Measurements from ENCODE around the gene IRAK2. TPM values are rescaled to one million over a fixed set of nuclear protein-coding genes. Genes with fewer than 3 reads are reported as not detected.
"Not testable (repeated sequence)": the region's sequence is repeated elsewhere in the genome, so short reads cannot be mapped to it uniquely, and the experiment has no call there.

IRAK2 gene
- polyA plus RNA-seq, 2 donors = 6.1 to 7.1 TPM

DNA sequence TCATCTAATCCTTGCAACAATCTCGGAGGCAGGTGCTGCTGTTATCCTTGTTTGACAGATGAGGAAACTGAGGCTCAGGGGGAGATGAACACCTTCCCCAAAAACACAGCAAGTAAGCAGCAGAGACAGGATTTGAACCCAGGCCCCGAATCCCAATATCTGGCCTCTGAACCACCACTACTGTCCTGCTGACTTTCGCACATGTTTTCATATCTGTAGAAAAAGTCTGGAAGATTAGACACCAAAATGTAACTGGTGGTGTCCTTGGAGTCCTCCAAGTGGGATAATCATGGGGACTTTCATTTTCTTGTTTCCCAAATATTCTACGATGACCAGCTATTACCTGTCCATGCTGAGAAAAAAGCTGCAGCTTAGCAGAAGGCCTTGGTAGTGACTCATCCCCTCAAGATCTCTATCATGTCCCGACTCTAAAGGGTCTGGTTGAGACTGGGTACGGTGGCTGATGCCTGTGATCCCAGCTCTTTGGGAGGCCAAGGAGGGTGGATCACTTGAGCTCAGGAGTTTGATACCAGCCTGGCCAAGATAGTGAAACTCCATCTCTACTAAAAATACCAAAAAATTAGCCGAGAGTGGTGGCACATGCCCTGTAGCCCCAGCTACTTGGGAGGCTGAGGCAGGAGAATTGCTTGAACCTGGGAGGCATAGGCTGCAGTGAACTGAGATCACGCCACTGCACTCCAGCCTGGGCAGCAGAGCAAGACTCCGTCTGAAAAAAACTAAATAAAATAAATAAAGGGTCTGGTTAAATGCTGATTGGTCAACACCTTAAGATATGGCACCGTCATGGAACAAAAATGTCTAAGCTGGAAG is 8.6 kb downstream of the IRAK2 start:
- Histone ChIP-seq H3K4me1 (ENCODE audit: control insufficient read depth in 2 of 2, insufficient read depth in 2 of 2, low read length in 1 of 2) (peaks cover 0 to 2% of the 10 kb centered on the region in 2 donors), H3K9me3 (ENCODE audit: control insufficient read depth in 2 of 2, insufficient read depth in 1 of 2, low read depth in 1 of 2, low read length in 1 of 2) (peaks cover 0 to 2% of the 10 kb centered on the region in 2 donors), H3K27ac (ENCODE audit: low read depth in 2 of 2, low read length in 1 of 2) (peak overlapping the region in 1 of 2 donors; percentile 42), H3K4me3 (ENCODE audit: low read depth in 1 of 2, low read length in 2 of 2) (no peak overlapping the region), H3K36me3 (ENCODE audit: control insufficient read depth in 2 of 2, insufficient read depth in 2 of 2, low read length in 1 of 2) (peaks cover 0 to 3% of the 10 kb centered on the region in 2 donors), H3K27me3 (ENCODE audit: control insufficient read depth in 1 of 2, insufficient read depth in 2 of 2, low read length in 2 of 2) (no peaks in the 10 kb centered on the region)
- 82 to 87% methylated on average over 10 of the region's 10 CpGs for WGBS, 2 donors

DNA sequence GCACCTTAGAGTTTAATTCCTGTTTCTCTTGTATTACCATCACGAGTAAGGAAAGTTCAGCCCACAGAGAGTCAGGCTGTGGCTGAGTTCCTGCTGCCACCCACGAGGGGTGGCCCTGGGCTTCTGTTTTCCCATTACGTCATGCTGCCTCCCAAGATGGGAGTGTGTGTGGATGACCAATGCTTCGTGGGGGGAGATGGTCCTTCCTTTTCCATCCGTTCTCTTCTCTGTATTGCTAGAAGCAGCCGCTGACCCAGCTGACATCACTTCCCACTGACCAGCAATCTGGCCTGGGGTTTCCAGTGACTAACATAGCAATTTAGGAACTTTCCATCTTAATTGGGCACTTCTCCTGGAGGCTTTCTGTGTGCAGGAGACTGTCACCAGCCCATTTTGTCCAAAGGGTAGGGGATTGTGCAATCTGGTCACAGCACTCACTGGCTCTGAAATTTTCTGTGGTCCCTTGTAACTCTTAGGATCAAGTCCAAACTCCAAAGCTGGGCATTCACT is 9.3 kb downstream of the IRAK2 start:
- peaks cover 0 to 5% of the 10 kb centered on the region in 2 donors for H3K36me3 ChIP-seq (ENCODE audit: control insufficient read depth in 2 of 2, insufficient read depth in 2 of 2, low read length in 1 of 2)
- H3K4me1 ChIP-seq (ENCODE audit: control insufficient read depth in 2 of 2, insufficient read depth in 2 of 2, low read length in 1 of 2) = peaks cover 0 to 2% of the 10 kb centered on the region in 2 donors
- H3K27me3 ChIP-seq (ENCODE audit: control insufficient read depth in 1 of 2, insufficient read depth in 2 of 2, low read length in 2 of 2) = no peaks in the 10 kb centered on the region
- peak overlapping the region in 1 of 2 donors; percentile 45 for H3K27ac ChIP-seq (ENCODE audit: low read depth in 2 of 2, low read length in 1 of 2)
- H3K4me3 ChIP-seq (ENCODE audit: low read depth in 1 of 2, low read length in 2 of 2) = no peak overlapping the region
- WGBS, 2 donors = 50 to 54% methylated on average over 6 of the region's 6 CpGs
- no peaks in the 10 kb centered on the region for H3K9me3 ChIP-seq (ENCODE audit: control insufficient read depth in 2 of 2, insufficient read depth in 1 of 2, low read depth in 1 of 2, low read length in 1 of 2)

DNA sequence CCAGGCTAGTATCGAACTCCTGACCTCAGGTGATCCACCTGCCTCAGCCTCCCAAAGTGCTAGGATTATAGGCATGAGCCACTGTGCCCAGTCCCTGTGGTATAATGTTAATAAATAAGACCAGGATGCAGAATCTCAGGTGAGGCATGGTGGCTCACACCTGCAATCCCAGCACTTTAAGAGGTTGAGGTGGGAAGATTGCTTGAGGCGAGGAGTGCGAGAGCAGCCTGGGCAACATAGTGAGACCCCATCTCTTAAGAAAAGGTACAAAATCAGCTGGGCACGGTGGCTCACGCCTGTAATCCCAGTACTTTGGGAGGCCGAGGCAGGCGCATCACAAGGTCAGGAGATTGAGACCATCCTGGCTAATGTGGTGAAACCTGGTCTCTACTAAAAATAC is 10.6 kb downstream of the IRAK2 start:
- H3K4me3 ChIP-seq (ENCODE audit: low read depth in 1 of 2, low read length in 2 of 2); H3K27me3 ChIP-seq (ENCODE audit: control insufficient read depth in 1 of 2, insufficient read depth in 2 of 2, low read length in 2 of 2); H3K27ac ChIP-seq (ENCODE audit: low read depth in 2 of 2, low read length in 1 of 2); H3K36me3 ChIP-seq (ENCODE audit: control insufficient read depth in 2 of 2, insufficient read depth in 2 of 2, low read length in 1 of 2); H3K4me1 ChIP-seq (ENCODE audit: control insufficient read depth in 2 of 2, insufficient read depth in 2 of 2, low read length in 1 of 2); H3K9me3 ChIP-seq (ENCODE audit: control insufficient read depth in 2 of 2, insufficient read depth in 1 of 2, low read depth in 1 of 2, low read length in 1 of 2): not testable (repeated sequence)
- WGBS, 2 donors = 98 to 99% methylated on average over 7 of the region's 7 CpGs

DNA sequence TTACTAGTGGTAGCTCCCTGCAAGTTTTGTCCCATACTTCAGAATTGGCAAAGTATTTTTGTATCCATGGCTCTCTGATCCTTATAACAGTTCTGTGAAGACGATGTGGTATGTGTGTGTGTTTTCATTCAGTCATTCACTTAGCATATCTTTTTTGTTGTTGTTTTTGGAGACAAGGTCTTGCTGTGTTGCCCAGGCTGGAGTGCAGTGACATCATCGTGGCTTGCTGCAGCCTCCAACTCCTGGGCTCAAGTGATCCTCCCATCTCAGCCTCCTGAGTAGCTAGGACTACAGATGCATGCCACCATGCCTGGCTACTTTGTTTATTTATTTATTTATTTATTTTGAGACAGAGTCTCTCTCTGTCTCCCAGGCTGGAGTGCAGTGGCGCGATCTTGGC is 11.4 kb downstream of the IRAK2 start:
- not testable (repeated sequence) for H3K4me3 ChIP-seq (ENCODE audit: low read depth in 1 of 2, low read length in 2 of 2); H3K4me1 ChIP-seq (ENCODE audit: control insufficient read depth in 2 of 2, insufficient read depth in 2 of 2, low read length in 1 of 2); H3K27ac ChIP-seq (ENCODE audit: low read depth in 2 of 2, low read length in 1 of 2); H3K27me3 ChIP-seq (ENCODE audit: control insufficient read depth in 1 of 2, insufficient read depth in 2 of 2, low read length in 2 of 2); H3K9me3 ChIP-seq (ENCODE audit: control insufficient read depth in 2 of 2, insufficient read depth in 1 of 2, low read depth in 1 of 2, low read length in 1 of 2)
- 93 to 96% methylated on average over 4 of the region's 4 CpGs for WGBS, 2 donors
- H3K36me3 ChIP-seq (ENCODE audit: control insufficient read depth in 2 of 2, insufficient read depth in 2 of 2, low read length in 1 of 2) = peaks cover 0 to 16% of the 10 kb centered on the region in 2 donors

DNA sequence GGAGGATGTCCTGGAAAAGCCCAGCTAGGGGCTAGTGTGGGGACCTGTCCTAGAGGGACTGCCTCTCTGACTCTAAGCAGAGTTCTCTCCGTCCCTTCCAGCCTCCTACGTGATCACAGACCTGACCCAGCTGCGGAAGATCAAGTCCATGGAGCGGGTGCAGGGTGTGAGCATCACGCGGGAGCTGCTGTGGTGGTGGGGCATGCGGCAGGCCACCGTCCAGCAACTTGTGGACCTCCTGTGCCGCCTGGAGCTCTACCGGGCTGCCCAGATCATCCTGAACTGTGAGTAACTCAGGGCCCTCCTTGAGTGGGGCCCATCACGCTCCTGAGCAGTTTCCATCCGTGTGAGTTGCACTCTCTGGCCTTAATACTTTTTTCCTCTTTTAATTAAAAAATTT is 13.0 kb downstream of the IRAK2 start:
- H3K4me1 ChIP-seq (ENCODE audit: control insufficient read depth in 2 of 2, insufficient read depth in 2 of 2, low read length in 1 of 2) = peaks cover 0 to 2% of the 10 kb centered on the region in 2 donors
- no peak overlapping the region for H3K27ac ChIP-seq (ENCODE audit: low read depth in 2 of 2, low read length in 1 of 2)
- no peaks in the 10 kb centered on the region for H3K9me3 ChIP-seq (ENCODE audit: control insufficient read depth in 2 of 2, insufficient read depth in 1 of 2, low read depth in 1 of 2, low read length in 1 of 2)
- H3K27me3 ChIP-seq (ENCODE audit: control insufficient read depth in 1 of 2, insufficient read depth in 2 of 2, low read length in 2 of 2) = no peaks in the 10 kb centered on the region
- H3K36me3 ChIP-seq (ENCODE audit: control insufficient read depth in 2 of 2, insufficient read depth in 2 of 2, low read length in 1 of 2) = peaks cover 0 to 16% of the 10 kb centered on the region in 2 donors
- 86 to 89% methylated on average over 12 of the region's 12 CpGs for WGBS, 2 donors
- no peak overlapping the region for H3K4me3 ChIP-seq (ENCODE audit: low read depth in 1 of 2, low read length in 2 of 2)

DNA sequence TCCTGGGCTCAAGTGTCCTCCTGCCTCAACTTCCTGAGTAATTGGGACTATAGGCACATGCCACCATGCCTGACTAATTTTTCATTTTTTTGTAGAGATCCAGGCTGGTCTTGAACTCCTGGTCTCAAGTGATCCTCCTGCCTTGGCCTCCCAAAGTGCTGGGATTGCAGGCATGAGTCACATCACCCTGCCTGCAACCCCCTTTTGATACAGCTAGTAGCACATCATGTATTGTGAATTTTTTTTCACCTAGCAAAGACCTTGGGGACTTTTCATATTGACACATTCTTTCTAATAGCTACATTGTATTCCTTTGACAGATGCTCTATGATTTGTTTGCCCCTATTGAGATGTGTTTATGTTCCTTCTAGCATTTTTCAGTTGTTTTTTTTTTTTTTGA is 14.2 kb downstream of the IRAK2 start:
- Histone ChIP-seq H3K4me3 (ENCODE audit: low read depth in 1 of 2, low read length in 2 of 2) (no peak overlapping the region), H3K27me3 (ENCODE audit: control insufficient read depth in 1 of 2, insufficient read depth in 2 of 2, low read length in 2 of 2) (no peaks in the 10 kb centered on the region), H3K9me3 (ENCODE audit: control insufficient read depth in 2 of 2, insufficient read depth in 1 of 2, low read depth in 1 of 2, low read length in 1 of 2) (no peaks in the 10 kb centered on the region), H3K4me1 (ENCODE audit: control insufficient read depth in 2 of 2, insufficient read depth in 2 of 2, low read length in 1 of 2) (peaks cover 0 to 2% of the 10 kb centered on the region in 2 donors), H3K27ac (ENCODE audit: low read depth in 2 of 2, low read length in 1 of 2) (no peak overlapping the region), H3K36me3 (ENCODE audit: control insufficient read depth in 2 of 2, insufficient read depth in 2 of 2, low read length in 1 of 2) (peaks cover 0 to 16% of the 10 kb centered on the region in 2 donors)

DNA sequence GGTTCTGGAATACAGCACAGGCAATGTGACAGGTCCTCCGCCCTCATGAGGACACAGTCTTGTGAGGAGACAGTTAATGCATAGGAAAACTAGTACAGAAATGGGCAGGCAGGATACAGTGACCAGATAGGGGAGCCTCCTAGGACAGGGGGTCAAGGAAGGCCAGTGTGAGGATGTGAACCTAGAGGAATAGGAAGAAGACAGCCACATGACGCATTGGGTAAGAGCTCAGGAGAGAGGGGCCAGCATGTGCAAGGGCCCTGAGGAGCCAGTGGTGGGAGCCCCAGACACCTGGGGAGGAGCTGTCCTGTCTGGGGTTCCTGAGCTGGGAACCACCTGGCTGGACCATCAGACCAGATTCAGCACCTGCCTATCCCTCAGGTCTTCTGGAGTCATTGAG is 15.6 kb downstream of the IRAK2 start:
- no peaks in the 10 kb centered on the region for H3K27me3 ChIP-seq (ENCODE audit: control insufficient read depth in 1 of 2, insufficient read depth in 2 of 2, low read length in 2 of 2)
- peaks cover 0 to 2% of the 10 kb centered on the region in 2 donors for H3K4me1 ChIP-seq (ENCODE audit: control insufficient read depth in 2 of 2, insufficient read depth in 2 of 2, low read length in 1 of 2)
- H3K9me3 ChIP-seq (ENCODE audit: control insufficient read depth in 2 of 2, insufficient read depth in 1 of 2, low read depth in 1 of 2, low read length in 1 of 2) = no peaks in the 10 kb centered on the region
- no peak overlapping the region for H3K4me3 ChIP-seq (ENCODE audit: low read depth in 1 of 2, low read length in 2 of 2)
- peaks cover 4 to 16% of the 10 kb centered on the region in 2 donors for H3K36me3 ChIP-seq (ENCODE audit: control insufficient read depth in 2 of 2, insufficient read depth in 2 of 2, low read length in 1 of 2)
- no peak overlapping the region for H3K27ac ChIP-seq (ENCODE audit: low read depth in 2 of 2, low read length in 1 of 2)
- 92 to 100% methylated on average over 2 of the region's 2 CpGs for WGBS, 2 donors

DNA sequence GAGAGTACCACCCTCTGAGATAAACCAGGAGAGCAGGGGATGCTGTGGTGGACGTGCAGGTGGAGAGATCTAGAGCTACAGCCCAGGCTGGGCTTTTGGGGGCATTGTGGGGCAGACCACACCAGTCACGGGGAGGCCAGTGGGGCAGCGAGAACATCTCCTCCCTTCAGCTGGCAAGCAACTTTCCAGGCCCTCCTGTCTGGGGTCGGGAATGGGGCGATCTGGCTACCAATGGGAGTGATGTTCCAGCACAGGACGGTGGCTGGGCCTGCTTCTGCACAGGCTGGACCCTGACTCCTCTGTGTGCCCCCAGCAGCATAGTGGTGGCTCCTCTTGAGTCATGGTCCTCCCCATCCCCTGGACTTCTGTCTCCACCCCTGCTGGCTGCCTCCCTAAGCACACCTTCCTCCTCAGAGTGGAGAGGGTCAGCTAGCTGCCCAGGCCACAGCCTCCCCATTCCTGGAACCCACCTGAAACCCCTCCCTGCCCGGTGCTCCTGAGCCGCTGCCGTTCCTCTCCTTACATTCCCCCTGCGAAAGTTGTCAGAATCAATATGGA is 16.1 kb downstream of the IRAK2 start:
- H3K9me3 ChIP-seq (ENCODE audit: control insufficient read depth in 2 of 2, insufficient read depth in 1 of 2, low read depth in 1 of 2, low read length in 1 of 2) = no peaks in the 10 kb centered on the region
- H3K36me3 ChIP-seq (ENCODE audit: control insufficient read depth in 2 of 2, insufficient read depth in 2 of 2, low read length in 1 of 2) = peaks cover 4 to 16% of the 10 kb centered on the region in 2 donors
- peaks cover 0 to 2% of the 10 kb centered on the region in 2 donors for H3K4me1 ChIP-seq (ENCODE audit: control insufficient read depth in 2 of 2, insufficient read depth in 2 of 2, low read length in 1 of 2)
- H3K27me3 ChIP-seq (ENCODE audit: control insufficient read depth in 1 of 2, insufficient read depth in 2 of 2, low read length in 2 of 2) = no peaks in the 10 kb centered on the region
- H3K4me3 ChIP-seq (ENCODE audit: low read depth in 1 of 2, low read length in 2 of 2) = no peak overlapping the region
- 82 to 84% methylated on average over 10 of the region's 10 CpGs for WGBS, 2 donors
- no peak overlapping the region for H3K27ac ChIP-seq (ENCODE audit: low read depth in 2 of 2, low read length in 1 of 2)

DNA sequence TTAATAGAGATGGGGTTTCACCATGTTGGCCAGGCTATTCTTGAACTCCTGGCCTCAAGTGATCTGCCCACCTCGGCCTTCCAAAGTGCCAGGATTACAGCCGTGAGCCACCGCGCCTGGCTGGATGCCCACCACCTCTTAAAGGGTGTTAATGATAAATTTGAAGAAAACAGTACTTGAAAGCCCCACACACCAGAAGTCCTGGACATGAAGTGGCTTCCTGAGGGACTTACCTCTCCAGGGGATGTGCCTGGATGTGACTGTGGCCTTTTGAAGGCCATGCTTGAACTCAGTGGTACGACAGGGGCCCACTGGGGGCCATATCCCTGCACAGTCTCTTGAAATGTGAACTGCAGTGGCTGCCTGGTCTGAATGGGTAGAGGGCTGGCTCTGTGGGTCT is 18.2 kb downstream of the IRAK2 start:
- Histone ChIP-seq H3K9me3 (ENCODE audit: control insufficient read depth in 2 of 2, insufficient read depth in 1 of 2, low read depth in 1 of 2, low read length in 1 of 2) (no peaks in the 10 kb centered on the region), H3K27ac (ENCODE audit: low read depth in 2 of 2, low read length in 1 of 2) (no peak overlapping the region), H3K4me1 (ENCODE audit: control insufficient read depth in 2 of 2, insufficient read depth in 2 of 2, low read length in 1 of 2) (no peaks in the 10 kb centered on the region), H3K27me3 (ENCODE audit: control insufficient read depth in 1 of 2, insufficient read depth in 2 of 2, low read length in 2 of 2) (no peaks in the 10 kb centered on the region), H3K36me3 (ENCODE audit: control insufficient read depth in 2 of 2, insufficient read depth in 2 of 2, low read length in 1 of 2) (peaks cover 4 to 13% of the 10 kb centered on the region in 2 donors), H3K4me3 (ENCODE audit: low read depth in 1 of 2, low read length in 2 of 2) (no peak overlapping the region)
- 88 to 91% methylated on average over 5 of the region's 5 CpGs for WGBS, 2 donors

All from esophagus (tissue), 2 donors.